Raji (cell line): Measurements from ENCODE around the gene PARK7.

Experiments
- POLR2A ChIP-seq: IDR thresholded peaks from 2 replicates; pipeline ENCODE4 v1.6.1; 2011; ENCODE audit warnings: low read depth, low read length, control low read depth; ENCODE audit not compliant: insufficient read depth

Gene PARK7

GRCh38 chr1:8022395-8023286, 61.1 kb downstream of the PARK7 start:
- TF ChIP-seq POLR2A, result no peak

DNA sequence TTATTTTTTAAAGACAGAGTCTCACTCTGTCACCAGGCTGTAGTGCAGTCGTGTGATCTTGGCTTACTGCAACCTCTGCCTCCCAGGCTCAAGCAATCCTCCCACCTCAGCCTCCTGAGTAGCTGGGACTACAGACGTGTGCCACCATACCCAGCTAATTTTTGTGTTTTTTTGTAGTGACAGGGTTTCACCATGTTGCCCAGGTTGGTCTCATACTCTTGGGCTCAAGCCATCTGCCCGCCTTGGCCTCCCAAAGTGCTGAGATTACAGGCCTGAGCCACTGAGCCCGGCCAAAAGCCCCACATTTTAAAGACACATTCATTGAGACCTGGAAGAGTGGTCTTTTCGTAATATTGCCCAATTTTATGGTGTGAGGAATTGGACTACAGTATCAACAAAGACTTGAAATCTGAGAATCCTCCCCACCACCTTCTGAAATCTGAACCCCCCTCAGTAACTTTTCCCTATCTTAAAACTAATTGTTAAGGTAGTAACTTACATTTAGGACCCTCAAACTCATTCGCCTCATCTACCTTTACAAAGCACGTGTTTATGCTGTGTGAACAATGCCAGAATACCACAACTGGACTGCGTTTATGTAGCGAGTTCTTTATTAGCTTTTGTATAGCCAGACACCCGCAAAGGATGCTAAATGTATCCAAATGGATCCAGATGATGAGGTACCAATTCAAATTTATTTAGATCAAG, 61.9 kb downstream of the PARK7 start:
- no peak for TF ChIP-seq POLR2A

DNA sequence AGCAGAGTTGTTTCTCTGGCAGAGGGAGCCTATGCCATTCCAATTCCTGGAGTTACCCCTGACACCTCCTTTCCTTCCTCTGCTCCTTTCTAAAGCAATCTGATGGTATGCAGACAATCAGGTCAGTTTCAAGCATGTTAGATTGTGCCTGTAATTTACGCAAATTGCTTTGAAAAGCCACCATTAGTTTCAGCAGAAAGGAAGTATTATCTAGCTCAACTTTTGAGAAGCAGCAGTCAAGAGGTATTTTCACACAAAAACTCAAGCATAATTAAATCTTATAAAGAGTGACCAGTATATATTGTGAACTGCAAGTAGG, 62.4 kb downstream of the PARK7 start:
- TF ChIP-seq POLR2A, result no peak

DNA sequence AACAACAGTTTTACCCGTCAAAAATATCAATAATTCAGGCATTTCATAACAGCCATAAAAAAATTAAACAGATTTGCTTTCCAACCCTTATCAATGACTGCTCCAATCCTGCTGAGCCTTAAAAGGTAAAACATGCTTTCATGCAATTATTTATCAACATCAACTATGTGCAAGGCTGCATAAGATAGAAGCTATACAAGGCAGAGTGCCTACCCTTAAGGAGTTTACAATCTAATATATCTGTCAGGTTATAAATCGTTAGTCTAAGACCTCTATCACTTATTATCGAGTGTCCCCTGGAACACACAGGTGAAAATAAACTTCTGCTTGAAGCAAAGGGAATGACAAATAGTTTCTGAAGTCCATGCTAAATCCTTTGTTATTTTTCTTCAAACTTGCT, 62.8 kb downstream of the PARK7 start:
- TF ChIP-seq POLR2A, result no peak

- TF ChIP-seq POLR2A, result no peak
Observed at GRCh38 chr1:8025061-8025670, 63.7 kb downstream of the PARK7 start.

GRCh38 chr1:8025671-8026144, 64.2 kb downstream of the PARK7 start:
- TF ChIP-seq POLR2A, result no peak

GRCh38 chr1:8026153-8026975, 64.9 kb downstream of the PARK7 start, which contains the start of gene ERRFI1:
Gene ERRFI1 (minus strand): TSS chr1:8026309. CDS start chr1:8015619, 10,690 bp downstream.
- no peak for TF ChIP-seq POLR2A

DNA sequence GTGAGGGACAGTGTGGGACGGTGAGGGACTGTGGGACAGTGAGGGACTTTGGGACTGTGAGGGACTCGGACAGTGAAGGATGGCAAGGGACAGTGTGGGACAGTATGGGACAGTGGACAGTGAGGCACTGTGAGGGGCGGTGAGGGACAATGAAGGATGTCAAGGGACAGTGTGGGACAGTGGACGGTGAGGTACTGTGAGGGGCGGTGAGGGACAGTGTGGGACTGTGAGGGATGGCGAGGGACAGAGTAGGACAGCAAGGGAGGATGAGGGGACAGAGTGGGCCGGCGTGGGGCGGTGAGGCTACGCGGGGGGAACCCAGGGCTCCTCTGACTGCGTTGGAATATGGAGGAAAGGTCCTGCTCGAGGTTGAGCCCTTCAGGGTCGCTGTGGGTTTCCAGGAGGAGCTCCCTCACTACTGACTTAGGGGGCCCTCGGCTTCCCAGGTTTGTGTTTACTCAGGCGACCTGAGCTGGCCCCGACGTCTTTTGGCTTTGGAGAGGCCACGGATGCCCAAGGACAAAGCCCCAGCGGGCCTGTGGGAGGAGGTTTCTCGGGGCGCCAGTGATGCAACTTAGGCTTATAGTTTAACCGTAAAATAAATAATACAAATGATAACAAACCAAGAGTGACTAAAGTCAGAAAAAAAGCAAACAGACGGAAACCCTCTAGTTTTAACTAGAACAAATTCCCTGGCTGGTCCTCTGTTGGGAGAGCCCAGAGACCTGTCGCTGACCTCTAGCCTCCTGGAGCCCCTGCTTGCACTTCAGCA, 65.7 kb downstream of the PARK7 start:
- TF ChIP-seq POLR2A, result no peak

DNA sequence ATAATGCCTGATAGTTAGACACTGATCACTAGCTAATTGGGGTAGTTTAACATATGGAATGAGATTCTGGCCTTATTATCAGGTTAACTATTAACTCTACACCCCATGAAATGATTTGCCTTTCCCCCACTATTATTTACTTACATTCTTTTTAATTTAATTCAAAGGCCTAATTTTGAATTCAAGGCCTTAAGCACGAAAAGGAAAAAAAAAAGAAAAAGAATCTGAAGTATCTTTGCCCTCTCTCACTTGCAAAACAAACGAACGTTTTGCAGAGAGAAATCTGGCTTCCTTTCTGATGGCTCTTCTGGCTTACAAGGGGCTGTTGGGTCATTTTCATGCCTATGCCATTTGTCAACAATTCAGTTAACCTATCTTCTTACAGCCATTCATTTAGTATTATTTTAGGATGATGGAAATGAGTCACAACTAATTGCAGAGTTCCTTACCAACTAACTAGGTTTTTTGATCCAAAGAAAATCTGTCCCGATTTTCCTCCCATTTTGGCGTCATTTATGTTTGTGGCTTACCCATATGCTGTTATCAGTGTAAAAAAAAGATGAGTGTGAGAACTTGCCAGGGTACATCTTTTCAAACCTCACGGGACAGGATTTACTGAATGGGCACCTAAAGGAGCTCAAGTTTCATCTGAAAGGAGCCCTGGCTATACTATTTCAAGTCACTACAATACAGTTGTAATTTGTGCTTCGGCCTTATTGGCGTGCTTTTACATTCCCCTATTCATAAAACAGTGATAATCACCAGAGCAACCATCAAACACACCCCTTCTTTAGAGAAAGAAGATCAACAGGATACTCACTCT, 66.4 kb downstream of the PARK7 start:
- no peak for TF ChIP-seq POLR2A

- TF ChIP-seq POLR2A, result no peak
Observed at GRCh38 chr1:8028571-8028910, 67.0 kb downstream of the PARK7 start.

DNA sequence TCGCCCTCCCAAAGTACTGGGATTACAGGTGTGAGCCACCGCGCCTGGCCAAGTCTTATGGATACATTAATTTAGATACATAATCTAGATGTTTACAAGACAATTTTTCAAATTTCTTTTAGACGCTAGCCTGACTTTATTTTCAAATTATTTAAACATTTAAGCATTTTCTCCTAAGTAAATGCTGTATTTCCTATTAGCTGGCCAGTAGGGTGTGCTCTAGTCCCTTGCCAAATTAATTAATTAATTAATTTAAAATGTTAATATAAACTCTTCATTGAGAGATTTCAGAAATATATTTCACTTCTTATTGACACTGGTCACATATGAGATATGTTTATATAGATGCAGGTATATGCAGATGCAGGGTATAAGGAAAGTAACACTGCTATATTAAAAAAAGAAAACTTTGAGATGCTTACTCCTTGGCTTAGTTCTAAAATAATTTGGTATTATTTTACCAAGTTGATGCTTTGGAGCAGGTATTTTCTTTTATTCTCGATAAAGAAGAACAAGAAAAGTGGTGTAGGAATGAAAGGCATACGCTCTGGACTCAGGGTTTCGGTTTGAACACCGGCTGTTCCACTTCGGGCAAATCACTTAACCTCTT, 69.8 kb downstream of the PARK7 start:
- TF ChIP-seq POLR2A, result no peak

GRCh38 chr1:8032366-8032910, 70.9 kb downstream of the PARK7 start:
- TF ChIP-seq POLR2A, result no peak

- no peak for TF ChIP-seq POLR2A
Observed at GRCh38 chr1:8033322-8033721, 71.8 kb downstream of the PARK7 start.
